Testis (tissue), 2 donors: ENCODE data around the gene R3HDM2.

Experiments used
- CTCF ChIP-seq, 3 experiments: fragments of 450-650 bp in 2 of 3; fragments of 200-600 bp in 1 of 3; sonication (generic) in 1 of 3; IDR thresholded peaks; one replicate each; pipeline ENCODE4 v1.5.1; 2016 to 2019; ENCODE audit warnings: antibody characterized with exemption in 3 of 3, mild to moderate bottlenecking in 2 of 3, moderate library complexity in 1 of 3
- POLR2A ChIP-seq: fragments of 450-650 bp; IDR thresholded peaks from one replicate; pipeline ENCODE4 v1.6.1; 2017; ENCODE audit warnings: antibody characterized with exemption, mild to moderate bottlenecking, moderate library complexity

GRCh38 chr12:57325395-57325794, 105.4 kb downstream of the R3HDM2 start:
- no peak for TF ChIP-seq CTCF (IDR thresholded peaks at IDR 0.05)
- no peak for TF ChIP-seq POLR2A
